A673 (cell line): ENCODE data around the gene EXOC2.

Source experiments
- CTCF ChIP-seq: fragments of 300-800, 200-600 bp; sonication (generic); conservative IDR thresholded peaks from 2 replicates; pipeline ENCODE4 v1.5.1; 2017; ENCODE audit warnings: low read depth, mild to moderate bottlenecking, antibody characterized with exemption, low read length, moderate library complexity, mixed read lengths
- EZH2 ChIP-seq: fragments of 200-600 bp; sonication (generic); IDR thresholded peaks from 2 replicates; pipeline ENCODE4 v1.6.1; 2017; ENCODE audit warnings: borderline replicate concordance, low read depth, mild to moderate bottlenecking, mixed read lengths, antibody characterized with exemption, low read length; ENCODE audit not compliant: poor library complexity, severe bottlenecking

GRCh38 chr6:492816-493414, 200.0 kb downstream of the EXOC2 start:
- no peak for TF ChIP-seq CTCF
- no peak for TF ChIP-seq EZH2
